PC-9 (cell line): ENCODE measurements around the gene CELF2. TPM values are rescaled to one million over a fixed set of nuclear protein-coding genes. Genes with fewer than 3 reads are reported as not detected.

Experiments used
- BruUV-seq: library from RNA; stranded (reverse); fragments of 400-500 nt; replicated peaks from 2 replicates; lab custom pipeline; 2021; lab: Mats Ljungman, UMichigan
- CTCF ChIA-PET: fragments of 300-600 bp; sonication (Branson Sonifier 250); formaldehyde crosslinking; loops from one replicate; lab custom pipeline; 2022; ENCODE audit warnings: antibody characterized with exemption; lab: Charles Lee
- POLR2A ChIA-PET: fragments of 300-600 bp; sonication (Branson Sonifier 250); formaldehyde crosslinking; loops from one replicate; lab custom pipeline; 2022; ENCODE audit warnings: antibody characterized with exemption; ENCODE audit not compliant: unreplicated experiment; lab: Charles Lee
- DNase-seq, 2 experiments: peaks; one replicate each; pipeline versions ENCODE4 v3.0.0 to v3.0.0-alpha.2; 2015 to 2022; ENCODE audit warnings: mixed read lengths in 1 of 2
- H2AFZ ChIP-seq: fragments of 200-600 bp; sonication (generic); 2 replicates; pipeline ENCODE4 v1.8.1; 2017; ENCODE audit warnings: antibody characterized with exemption
- H3F3A ChIP-seq: fragments of 200-600 bp; sonication (generic); 2 replicates; pipeline ENCODE4 v1.8.1; 2017; ENCODE audit warnings: antibody characterized with exemption, mild to moderate bottlenecking, low read depth; ENCODE audit not compliant: insufficient read depth
- H3K27ac ChIP-seq: fragments of 200-600 bp; sonication (generic); 2 replicates; pipeline ENCODE4 v1.6.1; 2016; ENCODE audit warnings: mixed run types
- H3K27me3 ChIP-seq: fragments of 200-600 bp; sonication (generic); 2 replicates; pipeline ENCODE4 v1.6.1; 2016; ENCODE audit warnings: low read depth, mixed run types; ENCODE audit not compliant: insufficient read depth
- H3K36me3 ChIP-seq: fragments of 200-600 bp; sonication (generic); 2 replicates; pipeline ENCODE4 v1.6.1; 2016; ENCODE audit warnings: low read depth, mixed run types
- H3K4me1 ChIP-seq: fragments of 200-600 bp; sonication (generic); replicated peaks from 2 replicates; pipeline ENCODE4 v1.6.1; 2016; ENCODE audit warnings: mixed run types; ENCODE audit not compliant: insufficient read depth
- H3K4me2 ChIP-seq: fragments of 200-600 bp; sonication (generic); 2 replicates; pipeline ENCODE4 v1.6.1; 2017; ENCODE audit warnings: mixed run types
- H3K4me3 ChIP-seq: fragments of 200-600 bp; sonication (generic); 2 replicates; pipeline ENCODE4 v1.6.1; 2016; ENCODE audit warnings: mixed run types
- H3K79me2 ChIP-seq: fragments of 200-600 bp; sonication (generic); 2 replicates; pipeline ENCODE4 v1.6.1; 2017; ENCODE audit warnings: low read depth, mixed run types
- H3K9me2 ChIP-seq: fragments of 200-600 bp; sonication (generic); 2 replicates; pipeline ENCODE4 v1.8.1; 2017; ENCODE audit warnings: mild to moderate bottlenecking; ENCODE audit not compliant: insufficient read depth
- H3K9me3 ChIP-seq: fragments of 200-600 bp; sonication (generic); 2 replicates; pipeline ENCODE4 v1.8.1; 2016; ENCODE audit warnings: low read depth; ENCODE audit not compliant: insufficient read depth
- H4K20me1 ChIP-seq: fragments of 200-600 bp; sonication (generic); 2 replicates; pipeline ENCODE4 v1.8.1; 2017; ENCODE audit not compliant: insufficient read depth
- EZH2 ChIP-seq: fragments of 200-600 bp; sonication (generic); IDR thresholded peaks from 2 replicates; pipeline ENCODE4 v1.8.0; 2017; ENCODE audit warnings: antibody characterized with exemption, low read depth
- intact Hi-C: fragments of 100-400 bp; cut with micrococcal nuclease; formaldehyde crosslinking; loops from one replicate; pipeline ENCODE4 v1.10.0; 2022; ENCODE audit not compliant: unreplicated experiment
- total RNA-seq: library from RNA; stranded (reverse); gene quantifications from 2 replicates; pipeline ENCODE4 v1.2.3, GENCODE V29; 2021
- TF ChIP-seq, protein P1 (sequence below): fragments of 200-600 bp; sonication (generic); conservative IDR thresholded peaks from 2 replicates; pipeline ENCODE4 v1.6.1; 2017; ENCODE audit warnings: mixed run types, antibody characterized with exemption, mild to moderate bottlenecking, moderate library complexity

CELF2 gene
- total RNA-seq, 1 experiment from 2014 or later, result not detected

DNA sequence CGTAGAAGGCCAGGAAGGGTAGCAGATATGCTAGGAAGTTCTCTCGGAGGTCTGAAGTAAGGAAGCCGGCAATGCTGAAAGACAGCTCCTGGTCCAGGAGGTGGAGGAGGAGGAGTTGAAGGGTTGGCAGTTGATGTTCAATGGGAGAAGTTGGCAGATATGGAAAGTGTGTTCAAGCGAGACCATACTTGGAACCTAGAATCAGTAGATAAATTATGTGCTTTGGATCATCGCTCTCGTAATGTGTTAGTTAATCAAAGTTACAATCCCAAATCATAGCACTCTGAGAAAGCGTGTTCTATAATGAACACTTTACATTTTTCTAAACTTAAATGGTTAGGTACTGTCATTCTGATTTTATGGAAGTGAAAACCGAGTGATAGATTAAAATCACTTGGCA, 152.9 kb downstream of the CELF2 start:
- CTCF ChIA-PET, result no interaction called here
- Histone ChIP-seq H3K9me2 (no peaks in the 10 kb centered on the region), H4K20me1 (no peaks in the 10 kb centered on the region), H2AFZ (no peak overlapping the region), H3K4me2 (no peak overlapping the region), H3K27me3 (peaks cover 77% of the 10 kb centered on the region), H3F3A (no peaks in the 10 kb centered on the region), H3K9me3 (no peaks in the 10 kb centered on the region), H3K4me3 (no peak overlapping the region), H3K79me2 (no peaks in the 10 kb centered on the region), H3K4me1 (no peaks in the 10 kb centered on the region), H3K27ac (no peak overlapping the region), H3K36me3 (no peaks in the 10 kb centered on the region)
- no peak for DNase-seq
- POLR2A ChIA-PET, result no interaction called here
- BruUV-seq, result no TSS peak
- no peak for TF ChIP-seq EZH2
- TF ChIP-seq, protein P1, sequence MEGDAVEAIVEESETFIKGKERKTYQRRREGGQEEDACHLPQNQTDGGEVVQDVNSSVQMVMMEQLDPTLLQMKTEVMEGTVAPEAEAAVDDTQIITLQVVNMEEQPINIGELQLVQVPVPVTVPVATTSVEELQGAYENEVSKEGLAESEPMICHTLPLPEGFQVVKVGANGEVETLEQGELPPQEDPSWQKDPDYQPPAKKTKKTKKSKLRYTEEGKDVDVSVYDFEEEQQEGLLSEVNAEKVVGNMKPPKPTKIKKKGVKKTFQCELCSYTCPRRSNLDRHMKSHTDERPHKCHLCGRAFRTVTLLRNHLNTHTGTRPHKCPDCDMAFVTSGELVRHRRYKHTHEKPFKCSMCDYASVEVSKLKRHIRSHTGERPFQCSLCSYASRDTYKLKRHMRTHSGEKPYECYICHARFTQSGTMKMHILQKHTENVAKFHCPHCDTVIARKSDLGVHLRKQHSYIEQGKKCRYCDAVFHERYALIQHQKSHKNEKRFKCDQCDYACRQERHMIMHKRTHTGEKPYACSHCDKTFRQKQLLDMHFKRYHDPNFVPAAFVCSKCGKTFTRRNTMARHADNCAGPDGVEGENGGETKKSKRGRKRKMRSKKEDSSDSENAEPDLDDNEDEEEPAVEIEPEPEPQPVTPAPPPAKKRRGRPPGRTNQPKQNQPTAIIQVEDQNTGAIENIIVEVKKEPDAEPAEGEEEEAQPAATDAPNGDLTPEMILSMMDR, result no peak
- intact Hi-C loops, result no loop called here

DNA sequence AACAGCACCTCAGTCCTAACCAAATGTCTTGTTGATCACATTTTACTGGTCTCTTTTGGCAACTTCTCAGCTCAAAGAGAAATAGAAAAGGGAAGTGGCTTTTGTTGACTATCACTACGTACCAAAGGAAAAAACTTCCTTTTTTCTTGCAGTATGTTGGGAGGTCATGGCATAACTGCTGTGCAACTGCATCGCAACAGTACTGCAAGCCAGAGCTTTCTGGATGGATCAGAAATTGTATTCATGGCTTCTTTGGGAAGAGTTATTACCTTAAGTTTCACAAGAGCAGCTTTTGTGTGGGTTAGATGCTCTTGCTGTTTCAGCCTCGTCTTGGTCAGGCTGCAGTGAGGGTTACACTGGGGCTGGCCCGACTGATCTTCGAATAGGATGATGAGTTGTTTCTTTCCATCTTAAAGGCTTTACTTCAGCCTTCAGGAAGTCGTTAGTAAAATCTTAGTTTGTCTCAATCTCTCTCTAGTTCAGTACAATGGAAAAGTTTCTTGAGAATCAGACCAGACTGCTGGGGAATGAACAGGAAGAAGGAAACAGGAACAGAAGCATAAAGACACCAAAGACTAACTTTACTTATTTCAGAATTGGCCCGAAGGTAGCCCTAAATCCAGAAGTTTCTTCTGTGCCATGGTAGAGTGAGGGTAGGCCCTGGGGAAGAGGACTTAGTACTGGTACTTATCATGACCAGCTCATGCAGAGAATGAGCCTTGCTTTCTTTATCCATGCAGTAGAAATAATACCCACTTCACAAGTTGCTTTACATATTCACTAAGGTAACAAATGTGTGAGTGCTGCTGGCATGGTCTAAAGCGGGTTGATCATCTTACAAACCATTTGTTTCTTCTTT, 153.6 kb downstream of the CELF2 start:
- CTCF ChIA-PET, result no interaction called here

DNA sequence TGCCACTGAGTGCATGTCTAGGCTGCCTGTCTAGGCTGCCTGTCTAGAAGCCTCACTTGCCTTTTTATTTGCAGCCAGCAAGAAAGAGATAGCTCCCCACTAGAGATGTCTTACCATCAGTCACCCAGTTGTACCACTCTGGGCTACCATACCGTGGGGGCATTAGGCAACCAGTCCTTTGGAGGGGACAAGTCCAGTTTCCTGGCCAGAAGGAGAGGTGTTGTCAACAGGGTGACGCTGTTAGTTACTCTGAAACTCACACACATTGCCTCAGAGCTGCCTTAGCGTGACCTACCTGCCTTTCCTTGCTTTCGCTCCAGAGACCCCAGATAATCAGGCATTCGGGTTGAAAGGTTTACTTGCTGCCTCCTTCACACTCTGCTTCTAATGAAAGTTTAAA, 155.4 kb downstream of the CELF2 start:
- intact Hi-C loops, result no loop called here
- H3F3A ChIP-seq, result no peaks in the 10 kb centered on the region
- POLR2A ChIA-PET, result no interaction called here
- H3K36me3 ChIP-seq, result no peaks in the 10 kb centered on the region
- CTCF ChIA-PET, result no interaction called here
- no peaks in the 10 kb centered on the region for H4K20me1 ChIP-seq
- no peaks in the 10 kb centered on the region for H3K9me2 ChIP-seq
- no peak for TF ChIP-seq EZH2
- no peak overlapping the region for H3K4me3 ChIP-seq
- no peak overlapping the region for H3K4me2 ChIP-seq
- peaks cover 84% of the 10 kb centered on the region for H3K27me3 ChIP-seq
- no peak overlapping the region for H2AFZ ChIP-seq
- no peak for DNase-seq
- H3K4me1 ChIP-seq, result no peaks in the 10 kb centered on the region
- H3K27ac ChIP-seq, result no peak overlapping the region
- no peaks in the 10 kb centered on the region for H3K9me3 ChIP-seq
- no peaks in the 10 kb centered on the region for H3K79me2 ChIP-seq
- no TSS peak for BruUV-seq

More for the DNA sequence above, 153.6 kb downstream of the CELF2 start:
- Histone ChIP-seq H2AFZ (no peak overlapping the region), H3K9me2 (no peaks in the 10 kb centered on the region), H3F3A (no peaks in the 10 kb centered on the region), H3K9me3 (no peaks in the 10 kb centered on the region), H3K79me2 (no peaks in the 10 kb centered on the region), H3K27me3 (peaks cover 79% of the 10 kb centered on the region), H3K4me1 (no peaks in the 10 kb centered on the region), H3K36me3 (no peaks in the 10 kb centered on the region), H3K27ac (no peak overlapping the region), H3K4me2 (no peak overlapping the region), H4K20me1 (no peaks in the 10 kb centered on the region), H3K4me3 (no peak overlapping the region)
- no TSS peak for BruUV-seq
- POLR2A ChIA-PET, result no interaction called here
- TF ChIP-seq EZH2, result no peak
- TF ChIP-seq, protein P1, result no peak
- intact Hi-C loops, result no loop called here
- DNase-seq, result no peak
